ENCODE measurements around the gene EIF2AK2.

Gene EIF2AK2

GRCh38 chr2:37168217-37168981, 11.6 kb upstream of the EIF2AK2 start:
- DNase-seq: peak; percentile 40 to 47

GRCh38 chr2:37167636-37168180, 10.9 kb upstream of the EIF2AK2 start:
- no peak for DNase-seq

GRCh38 chr2:37164757-37165156, 8.0 kb upstream of the EIF2AK2 start:
- DNase-seq: no peak

- DNase-seq: peak; percentile 17 to 21
These were observed 516 bp downstream of the EIF2AK2 start for GRCh38 chr2:37156071-37156856.

- DNase-seq: no peak
These were observed 2.0 kb downstream of the EIF2AK2 start for GRCh38 chr2:37154785-37155184.

GRCh38 chr2:37153224-37153623, 3.6 kb downstream of the EIF2AK2 start:
- DNase-seq: no peak

GRCh38 chr2:37149626-37150322, 7.0 kb downstream of the EIF2AK2 start:
- DNase-seq: no peak

GRCh38 chr2:37148325-37148724, 8.5 kb downstream of the EIF2AK2 start:
- DNase-seq: no peak

DNA sequence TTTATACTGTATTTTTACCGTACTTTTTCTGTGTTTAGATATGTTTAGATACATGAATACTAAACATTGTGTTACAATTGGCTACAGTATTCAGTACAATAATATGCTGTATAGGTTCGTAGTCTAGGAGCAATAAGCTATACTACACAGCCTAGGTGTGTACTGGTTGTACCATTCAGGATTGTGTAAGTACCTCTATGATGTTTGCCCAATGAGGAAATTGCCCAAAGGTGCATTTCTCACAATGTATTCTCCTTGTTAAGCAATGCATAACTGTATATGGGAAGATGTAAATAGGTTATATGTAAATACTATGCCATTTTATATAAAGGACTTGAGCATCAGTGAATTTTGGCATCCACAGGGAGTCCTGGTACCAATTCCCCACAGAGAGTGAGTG, 10.7 kb downstream of the EIF2AK2 start:
- no peak for DNase-seq

GRCh38 chr2:37143974-37144373, 12.8 kb downstream of the EIF2AK2 start:
- DNase-seq: peak in 1 of 2 donors; percentile 13

GRCh38 chr2:37142546-37142945, 14.2 kb downstream of the EIF2AK2 start:
- no peak for DNase-seq

GRCh38 chr2:37132914-37133313, 23.9 kb downstream of the EIF2AK2 start:
- no peak for DNase-seq

- DNase-seq: no peak
These were observed 31.4 kb downstream of the EIF2AK2 start for GRCh38 chr2:37125416-37125815.

- DNase-seq: no peak
These were observed 37.6 kb downstream of the EIF2AK2 start for GRCh38 chr2:37119157-37119556.

- no peak for DNase-seq
These were observed 39.2 kb downstream of the EIF2AK2 start for GRCh38 chr2:37117566-37117965.

DNA sequence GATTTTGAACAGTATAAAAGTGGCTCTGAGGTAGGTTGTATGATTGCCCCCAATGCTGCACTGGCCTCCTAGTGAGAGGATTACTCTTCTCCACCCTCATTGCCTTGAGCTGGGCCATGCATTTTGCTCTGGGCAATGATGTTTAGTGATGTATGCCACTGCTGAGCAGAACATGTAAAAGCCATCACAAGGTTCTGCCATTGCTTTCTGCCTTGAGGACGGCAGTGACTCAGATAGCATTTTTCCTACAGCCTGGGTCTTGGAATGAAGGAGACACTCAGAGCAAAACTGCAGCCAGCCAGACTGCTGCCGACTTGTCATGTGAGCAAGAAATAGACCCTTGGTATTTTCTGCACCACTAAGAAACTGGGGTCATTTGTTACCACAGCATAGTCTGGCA, 44.8 kb downstream of the EIF2AK2 start:
- no peak for DNase-seq

DNA sequence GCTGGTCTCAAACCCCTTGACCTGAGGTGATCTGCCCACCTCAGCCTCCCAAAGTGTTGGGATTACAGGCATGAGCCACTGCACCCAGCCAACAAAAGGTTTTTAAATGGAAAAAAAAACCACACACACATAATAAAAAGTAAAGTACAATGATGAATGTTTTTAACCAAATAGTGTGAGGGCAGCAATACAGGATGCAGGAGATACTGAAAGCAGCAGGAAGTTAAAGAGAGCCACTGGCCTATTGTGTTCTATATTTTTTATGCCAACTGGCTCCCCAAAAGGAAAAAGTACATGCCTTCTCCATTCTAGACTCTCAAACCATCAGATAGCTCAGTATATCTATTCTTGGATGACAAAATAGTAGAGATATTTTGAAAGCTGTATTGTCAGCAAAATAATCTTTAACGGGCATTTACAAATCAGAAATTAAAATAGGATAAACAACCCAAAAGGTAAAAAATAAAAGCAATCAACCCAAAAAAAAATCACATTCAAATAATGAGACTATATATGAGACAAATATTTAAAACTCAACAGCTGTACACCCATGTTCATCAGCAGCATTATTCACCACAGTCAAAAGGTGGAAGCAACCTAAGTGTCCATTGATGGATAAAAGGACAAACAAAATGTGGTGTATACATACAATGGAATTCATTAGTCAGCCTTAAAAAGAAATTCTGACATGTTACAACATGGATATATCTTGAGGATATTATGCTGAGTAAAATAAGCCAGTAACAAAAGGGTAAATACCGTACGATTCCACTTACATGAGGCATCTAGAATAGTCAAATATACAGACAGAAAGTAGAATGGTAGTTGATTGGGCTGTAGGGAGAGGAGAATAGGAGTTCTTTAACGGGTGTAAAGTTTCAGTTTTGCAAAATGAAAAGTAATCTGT, 46.2 kb downstream of the EIF2AK2 start:
- no peak for DNase-seq

DNA sequence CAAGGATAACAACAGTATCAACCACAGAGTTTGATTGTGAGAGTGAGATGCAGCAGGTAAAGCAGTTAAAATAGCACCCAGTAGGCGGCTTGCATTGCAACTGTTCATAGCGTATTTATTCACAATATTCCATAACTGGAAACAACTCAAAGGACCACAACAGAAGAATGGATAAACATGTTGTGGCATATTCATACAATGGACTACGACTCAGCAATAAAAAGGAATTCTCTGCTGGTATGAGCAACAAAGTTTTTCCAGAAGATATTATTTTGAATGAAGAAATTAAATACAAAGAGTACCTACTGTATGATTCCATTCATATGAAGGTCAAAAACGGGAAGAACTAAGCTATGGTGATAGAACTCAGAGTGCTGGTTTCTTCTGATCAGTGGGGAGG, 47.3 kb downstream of the EIF2AK2 start:
- DNase-seq: no peak

GRCh38 chr2:37105150-37105549, 51.6 kb downstream of the EIF2AK2 start:
- DNase-seq: no peak

DNA sequence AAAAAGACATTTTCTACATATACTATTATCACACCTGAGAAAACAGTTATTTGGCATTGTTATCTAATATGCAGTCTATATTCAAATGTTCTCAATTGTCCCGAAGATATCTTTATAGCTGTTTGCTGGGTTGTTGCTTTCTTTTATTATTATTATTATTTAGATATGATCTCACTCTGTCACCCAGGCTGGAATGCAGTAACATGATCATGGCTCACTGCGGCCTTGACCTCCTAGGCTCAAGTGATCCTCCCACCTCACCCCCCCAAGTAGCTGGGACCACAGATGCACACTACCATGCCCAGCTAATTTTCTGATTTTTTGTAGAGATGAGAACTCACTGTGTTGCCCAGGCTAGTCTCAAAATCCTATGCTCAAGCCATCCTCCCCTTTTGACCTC, 52.6 kb downstream of the EIF2AK2 start:
- DNase-seq: no peak

- DNase-seq: no peak
These were observed 54.2 kb downstream of the EIF2AK2 start for GRCh38 chr2:37102588-37102987.

GRCh38 chr2:37100054-37100453, 56.7 kb downstream of the EIF2AK2 start:
- DNase-seq: no peak
